Activated T-helper 1 cell treated with anti-CD3 and anti-CD28 coated beads, Interleukin-12 subunit alpha, Interleukin-12 subunit beta, Interleukin-2, Interleukin-4 antibody, amounts not matched to agents 30 ng/mL and 10 ng/mL and 1 ng/mL, durations not matched to agents 14 hours and 24 hours and 36 hours (primary cell): ENCODE measurements around the gene GLDN. TPM values are rescaled to one million over a fixed set of nuclear protein-coding genes. Genes with fewer than 3 reads are reported as not detected.

Experiments
- DNase-seq: peaks from one replicate; pipeline ENCODE4 v3.0.0; 2021; ENCODE audit warnings: low spot score
- H3K27ac Mint-ChIP-seq: one replicate; pipeline ENCODE4 v1.8.0; 2021; ENCODE audit warnings: mild to moderate bottlenecking, mixed read lengths
- H3K27me3 Mint-ChIP-seq: one replicate; pipeline ENCODE4 v1.8.0; 2022; ENCODE audit warnings: mild to moderate bottlenecking, moderate library complexity, mixed read lengths; ENCODE audit not compliant: insufficient read depth
- H3K36me3 Mint-ChIP-seq: one replicate; pipeline ENCODE4 v1.8.0; 2021; ENCODE audit warnings: low read depth, mixed read lengths
- H3K4me1 Mint-ChIP-seq: one replicate; pipeline ENCODE4 v1.8.0; 2021; ENCODE audit warnings: low read depth, mixed read lengths
- H3K4me3 Mint-ChIP-seq: one replicate; pipeline ENCODE4 v1.8.0; 2021; ENCODE audit warnings: mild to moderate bottlenecking, moderate library complexity, mixed read lengths
- H3K9me3 Mint-ChIP-seq: one replicate; pipeline ENCODE4 v1.8.0; 2021; ENCODE audit warnings: mixed read lengths
- intact Hi-C: fragments of 100-400 bp; cut with micrococcal nuclease; formaldehyde crosslinking; loops from one replicate; pipeline ENCODE4 v1.15.1; 2024
- total RNA-seq: library from RNA; stranded (reverse); gene quantifications from 2 replicates; pipeline ENCODE4 v1.2.3, GENCODE V29; 2022

GLDN gene
- total RNA-seq, 1 donor from 2014 or later: not detected

DNA sequence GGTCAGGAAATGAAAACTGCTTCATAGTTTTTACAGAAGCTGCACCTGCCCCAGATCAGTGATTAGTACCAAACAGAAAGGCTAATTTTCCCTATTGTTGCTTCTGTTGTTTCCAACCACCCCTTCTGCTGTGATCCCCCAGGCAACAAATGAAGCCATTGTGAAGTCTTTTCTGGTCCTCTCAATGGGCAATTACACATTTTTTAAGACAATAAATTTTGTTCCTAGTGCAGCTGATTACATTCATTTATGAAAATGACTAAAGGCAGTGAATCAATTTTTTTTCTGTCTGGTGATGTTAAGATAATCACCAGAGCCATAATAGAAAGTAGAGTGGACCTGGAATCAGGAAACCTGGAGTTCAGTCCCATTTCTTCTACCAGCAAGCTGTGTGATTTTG, 32.7 kb downstream of the GLDN start:
- Mint-ChIP-seq H3K27me3 (no peaks in the 10 kb centered on the region), H3K4me1 (no peaks in the 10 kb centered on the region), H3K4me3 (no peak overlapping the region), H3K27ac (no peak overlapping the region), H3K9me3 (no peaks in the 10 kb centered on the region), H3K36me3 (no peaks in the 10 kb centered on the region)
- no peak for DNase-seq
- intact Hi-C loops: no loop called here

DNA sequence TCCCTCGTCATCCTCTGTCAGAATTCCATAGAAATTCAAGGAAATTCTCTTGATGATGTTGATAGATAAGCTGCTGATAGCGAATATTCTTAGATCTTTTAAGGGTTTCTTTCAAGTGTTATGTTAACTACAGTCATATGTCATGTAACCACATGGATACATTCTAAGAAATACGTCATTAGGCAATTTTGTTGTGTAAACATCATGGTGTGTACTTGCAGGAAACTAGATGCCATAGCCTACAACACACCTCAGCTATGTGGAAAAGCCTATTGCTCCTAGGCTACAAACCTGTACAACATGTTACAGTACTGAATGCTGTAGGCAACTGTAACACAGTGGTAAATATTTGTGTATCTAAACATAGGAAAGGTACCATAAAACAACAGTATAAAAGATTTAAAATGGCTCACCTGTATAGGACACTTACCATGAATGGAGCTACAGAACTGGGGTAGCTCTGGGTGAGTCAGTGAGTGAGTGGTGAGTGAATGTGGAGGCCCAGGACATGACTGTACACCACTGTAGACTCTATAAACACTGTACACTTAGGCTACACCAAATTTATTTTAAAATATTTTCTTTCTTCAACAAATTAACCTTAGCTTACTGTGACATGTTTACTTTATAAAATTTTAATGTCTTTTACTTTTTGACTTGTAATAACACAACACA, 34.6 kb downstream of the GLDN start:
- no peak overlapping the region for H3K27ac Mint-ChIP-seq
- no peaks in the 10 kb centered on the region for H3K27me3 Mint-ChIP-seq
- no peak for DNase-seq
- no peaks in the 10 kb centered on the region for H3K9me3 Mint-ChIP-seq
- no peaks in the 10 kb centered on the region for H3K36me3 Mint-ChIP-seq
- H3K4me1 Mint-ChIP-seq: no peaks in the 10 kb centered on the region
- intact Hi-C loops: no loop called here
- no peak overlapping the region for H3K4me3 Mint-ChIP-seq

DNA sequence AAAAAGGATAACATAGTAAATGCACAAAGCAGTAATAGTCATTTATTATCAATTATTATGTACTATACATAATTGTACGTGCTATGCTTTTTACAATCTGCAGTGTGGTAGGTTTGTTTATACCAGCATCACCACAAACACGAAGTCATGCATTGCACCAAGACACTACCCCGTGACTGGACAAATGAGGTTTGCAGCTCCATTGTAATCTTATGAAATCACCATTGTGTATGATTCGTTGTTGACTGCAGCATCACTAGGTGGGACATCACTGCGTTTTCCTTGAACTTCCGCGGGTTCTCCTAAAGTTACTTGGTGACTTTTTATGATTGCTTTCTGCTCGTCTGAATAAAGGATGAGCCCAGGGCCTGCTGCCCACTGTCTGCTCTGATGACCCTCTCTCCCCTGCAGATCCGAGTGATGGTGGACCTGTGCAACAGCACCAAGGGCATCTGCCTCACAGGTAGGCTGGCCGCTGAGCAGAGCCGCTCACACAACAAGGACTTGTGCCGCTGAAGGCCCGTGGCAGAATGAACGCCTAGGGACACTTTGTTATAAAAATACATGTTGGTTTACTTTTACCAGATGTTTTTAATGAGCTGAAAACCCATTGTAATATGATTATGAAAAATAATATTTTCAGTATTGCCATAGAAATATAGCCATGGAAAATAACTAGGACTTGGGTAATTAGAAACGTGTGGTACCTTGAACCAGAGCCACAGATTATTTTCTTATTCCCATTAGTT, 35.8 kb downstream of the GLDN start:
- intact Hi-C loops: no loop called here
- no peaks in the 10 kb centered on the region for H3K4me1 Mint-ChIP-seq
- DNase-seq: no peak
- H3K36me3 Mint-ChIP-seq: no peaks in the 10 kb centered on the region
- H3K4me3 Mint-ChIP-seq: no peak overlapping the region
- H3K9me3 Mint-ChIP-seq: no peaks in the 10 kb centered on the region
- peaks cover 3% of the 10 kb centered on the region for H3K27me3 Mint-ChIP-seq
- no peak overlapping the region for H3K27ac Mint-ChIP-seq

DNA sequence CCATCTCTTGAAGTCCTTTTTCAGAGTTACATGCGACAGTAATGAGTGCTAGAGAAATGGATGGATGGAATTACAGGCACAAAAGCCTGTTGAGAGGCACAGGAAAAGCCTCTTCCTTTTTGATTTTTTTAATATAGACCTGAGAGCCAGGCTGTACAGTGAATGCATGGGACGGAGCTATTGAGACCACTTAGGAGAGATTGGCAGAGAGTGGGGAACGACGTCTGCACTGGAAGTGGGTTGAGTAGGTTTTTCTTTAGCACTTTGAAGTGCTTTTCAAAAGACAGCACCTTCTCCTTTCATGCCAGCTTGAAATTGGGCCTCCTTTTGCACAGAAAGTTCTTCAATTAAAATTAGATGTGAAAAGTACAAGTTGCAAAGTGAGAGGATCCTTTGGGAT, 37.0 kb downstream of the GLDN start:
- Mint-ChIP-seq H3K27me3 (peaks cover 3% of the 10 kb centered on the region), H3K4me1 (no peaks in the 10 kb centered on the region), H3K9me3 (no peaks in the 10 kb centered on the region), H3K27ac (no peak overlapping the region), H3K36me3 (no peaks in the 10 kb centered on the region), H3K4me3 (no peak overlapping the region)
- DNase-seq: no peak
- intact Hi-C loops: no loop called here

- Mint-ChIP-seq H3K36me3 (no peaks in the 10 kb centered on the region), H3K27ac (no peak overlapping the region), H3K27me3 (peaks cover 3% of the 10 kb centered on the region), H3K9me3 (no peaks in the 10 kb centered on the region), H3K4me3 (no peak overlapping the region), H3K4me1 (no peaks in the 10 kb centered on the region)
- intact Hi-C loops: no loop called here
- no peak for DNase-seq
Measured at GRCh38 chr15:51379390-51379789, 37.9 kb downstream of the GLDN start.

DNA sequence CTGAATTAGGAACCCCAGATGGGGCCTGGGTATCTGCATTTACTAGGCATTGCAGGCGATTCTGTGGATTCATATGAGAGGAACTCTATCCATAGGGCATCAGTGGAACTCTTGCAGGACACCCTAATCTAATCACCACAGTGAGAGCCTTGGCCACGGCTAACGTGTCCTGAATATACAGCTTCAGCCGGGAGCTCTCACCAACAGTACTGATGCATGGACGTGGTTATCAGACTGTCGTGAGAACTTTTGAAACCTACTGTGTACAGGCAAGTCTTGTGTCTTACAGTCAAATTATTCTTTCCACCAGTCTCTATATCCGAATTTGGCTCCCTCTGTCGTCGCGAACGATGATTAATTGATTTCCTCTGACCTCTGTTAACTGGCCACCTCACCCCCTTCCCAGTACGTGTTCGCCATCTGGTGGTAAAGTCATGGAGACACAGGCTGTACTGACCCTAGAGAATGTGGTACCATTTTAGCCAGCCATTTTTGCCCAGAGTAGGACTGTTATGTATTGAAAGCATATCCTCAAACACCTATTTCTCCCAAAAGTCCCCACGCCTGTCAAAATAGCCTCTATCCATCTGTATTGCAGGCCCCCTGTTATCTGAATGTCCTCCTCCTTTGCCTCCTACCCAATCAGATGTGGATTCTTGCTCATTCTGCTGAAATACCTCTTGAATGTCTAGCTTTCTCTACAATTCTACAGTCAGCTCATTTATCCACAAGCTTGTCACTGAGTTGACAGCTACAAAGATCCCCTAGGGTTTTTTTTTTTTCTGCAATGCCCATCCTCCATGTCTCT, 39.7 kb downstream of the GLDN start:
- H3K27me3 Mint-ChIP-seq: peaks cover 3% of the 10 kb centered on the region
- DNase-seq: peak; percentile 2
- no peaks in the 10 kb centered on the region for H3K36me3 Mint-ChIP-seq
- H3K4me1 Mint-ChIP-seq: no peaks in the 10 kb centered on the region
- H3K27ac Mint-ChIP-seq: no peak overlapping the region
- no peak overlapping the region for H3K4me3 Mint-ChIP-seq
- no peaks in the 10 kb centered on the region for H3K9me3 Mint-ChIP-seq
- intact Hi-C loops: loop anchor here (1.0 to 2.0 kb wide), 3 partner anchors 98 to 218 kb away; no protein-coding TSS in a partner anchor

GRCh38 chr15:51382787-51383186, 41.3 kb downstream of the GLDN start:
- Mint-ChIP-seq H3K4me3 (no peak overlapping the region), H3K36me3 (no peaks in the 10 kb centered on the region), H3K27ac (no peak overlapping the region), H3K9me3 (no peaks in the 10 kb centered on the region), H3K27me3 (peaks cover 3% of the 10 kb centered on the region), H3K4me1 (no peaks in the 10 kb centered on the region)
- intact Hi-C loops: no loop called here
- DNase-seq: no peak

DNA sequence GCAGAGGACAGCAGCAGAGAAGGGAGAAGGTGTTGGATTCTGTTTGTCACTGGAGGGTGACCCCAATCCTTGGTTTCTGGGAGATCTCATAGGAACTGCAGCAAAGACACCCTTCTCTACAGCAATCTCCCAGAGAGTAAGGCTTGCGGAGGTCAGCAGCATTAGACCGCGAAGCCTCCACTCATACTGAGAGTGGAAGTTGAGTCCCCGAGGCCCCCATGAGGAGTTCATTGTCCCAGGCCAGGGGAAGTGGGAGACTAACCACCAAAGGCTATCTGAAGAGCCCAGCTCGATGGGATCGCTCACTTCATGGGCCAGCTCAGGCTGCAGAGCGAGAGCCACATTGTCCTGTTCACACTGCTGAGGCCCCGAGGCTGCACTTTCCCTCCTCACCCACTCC, 44.6 kb downstream of the GLDN start:
- H3K9me3 Mint-ChIP-seq: no peaks in the 10 kb centered on the region
- intact Hi-C loops: no loop called here
- peaks cover 3% of the 10 kb centered on the region for H3K27me3 Mint-ChIP-seq
- no peak for DNase-seq
- no peaks in the 10 kb centered on the region for H3K4me1 Mint-ChIP-seq
- no peak overlapping the region for H3K4me3 Mint-ChIP-seq
- H3K36me3 Mint-ChIP-seq: no peaks in the 10 kb centered on the region
- H3K27ac Mint-ChIP-seq: no peak overlapping the region

- Mint-ChIP-seq H3K27ac (no peak overlapping the region), H3K36me3 (no peaks in the 10 kb centered on the region), H3K9me3 (no peaks in the 10 kb centered on the region), H3K4me3 (no peak overlapping the region), H3K4me1 (no peaks in the 10 kb centered on the region), H3K27me3 (peaks cover 3% of the 10 kb centered on the region)
- DNase-seq: no peak
- intact Hi-C loops: no loop called here
Measured at GRCh38 chr15:51386486-51386885, 45.0 kb downstream of the GLDN start.

DNA sequence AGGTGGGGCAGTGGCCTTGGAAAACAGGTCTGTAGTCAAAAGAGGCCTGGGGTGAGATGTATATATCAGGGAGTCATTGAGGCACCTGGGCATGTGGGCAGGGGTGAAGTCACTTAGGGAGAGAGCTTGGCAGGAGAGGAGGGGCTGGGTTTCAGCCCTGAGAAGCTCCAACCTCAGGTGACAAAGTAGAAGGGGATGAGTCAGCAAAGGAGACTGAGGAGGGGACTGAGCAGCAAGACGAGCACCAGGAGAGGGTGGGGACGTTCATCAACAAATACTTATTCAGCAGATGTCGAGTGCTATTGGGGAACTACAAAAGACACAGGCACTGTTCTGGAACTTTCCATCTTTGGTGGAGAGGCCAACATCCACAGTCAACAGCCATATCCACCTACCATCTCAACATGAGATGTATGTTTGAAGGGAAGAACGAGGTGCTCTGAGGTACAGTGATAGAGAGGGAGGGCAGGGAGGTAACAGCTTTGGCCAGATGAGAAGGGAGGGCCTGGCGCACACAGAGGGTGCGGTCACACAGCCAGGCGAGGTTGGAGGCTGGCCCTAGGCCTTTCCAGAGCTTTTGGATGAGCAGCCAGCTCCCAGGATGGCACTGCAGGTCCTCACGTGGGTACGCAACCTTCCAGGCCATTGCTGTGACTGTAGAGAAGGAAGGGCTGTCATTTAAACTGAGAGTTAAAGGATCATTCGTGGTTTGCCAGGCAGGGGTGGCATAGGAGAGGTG, 45.7 kb downstream of the GLDN start:
- Mint-ChIP-seq H3K27ac (no peak overlapping the region), H3K4me1 (no peaks in the 10 kb centered on the region), H3K4me3 (no peak overlapping the region), H3K27me3 (peaks cover 1% of the 10 kb centered on the region), H3K9me3 (no peaks in the 10 kb centered on the region), H3K36me3 (no peaks in the 10 kb centered on the region)
- DNase-seq: no peak
- intact Hi-C loops: no loop called here

DNA sequence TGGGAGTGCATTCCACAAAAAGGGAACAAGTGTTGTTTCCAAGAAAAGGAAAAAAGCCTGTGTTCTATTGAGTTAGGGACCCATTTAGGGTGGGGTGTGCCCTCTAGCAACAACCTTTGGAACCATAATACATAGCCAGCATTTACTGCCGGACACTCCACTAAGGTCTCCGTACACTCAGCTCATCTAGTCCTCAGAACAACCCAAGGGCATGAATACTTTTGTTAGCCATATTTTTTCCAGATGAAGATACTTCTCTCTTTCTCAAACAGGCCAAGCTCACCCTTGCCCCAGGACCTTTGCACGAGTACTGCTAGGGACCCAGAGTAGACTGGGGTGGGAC, 46.2 kb downstream of the GLDN start:
- Mint-ChIP-seq H3K9me3 (no peaks in the 10 kb centered on the region), H3K27ac (no peak overlapping the region), H3K36me3 (no peaks in the 10 kb centered on the region), H3K4me1 (no peaks in the 10 kb centered on the region), H3K4me3 (no peak overlapping the region), H3K27me3 (no peaks in the 10 kb centered on the region)
- no peak for DNase-seq
- intact Hi-C loops: no loop called here

DNA sequence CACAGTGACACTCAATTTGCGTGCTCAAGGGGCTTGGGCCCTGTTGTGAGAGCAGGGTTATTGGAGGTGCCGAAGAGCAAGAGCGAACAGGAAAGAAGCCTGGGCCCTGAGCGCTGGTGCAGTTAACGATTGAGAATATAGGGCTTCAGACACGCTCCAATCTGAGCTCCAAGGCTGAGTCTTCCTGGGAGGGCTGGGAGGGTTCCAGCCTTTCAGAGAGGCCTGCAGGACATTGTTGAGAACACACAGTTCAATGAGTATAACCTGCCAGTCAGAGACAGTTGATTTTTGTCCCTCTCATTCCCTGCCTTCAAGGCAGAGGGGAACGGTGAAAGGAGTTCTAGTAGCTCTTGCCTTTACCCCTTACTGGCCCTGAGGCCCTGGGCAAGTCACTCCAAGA, 47.3 kb downstream of the GLDN start:
- Mint-ChIP-seq H3K9me3 (no peaks in the 10 kb centered on the region), H3K27me3 (peaks cover 2% of the 10 kb centered on the region), H3K4me1 (no peaks in the 10 kb centered on the region), H3K4me3 (no peak overlapping the region), H3K27ac (no peak overlapping the region), H3K36me3 (no peaks in the 10 kb centered on the region)
- intact Hi-C loops: no loop called here
- no peak for DNase-seq
